Measurements from ENCODE around the gene MKRN2OS.

DNA sequence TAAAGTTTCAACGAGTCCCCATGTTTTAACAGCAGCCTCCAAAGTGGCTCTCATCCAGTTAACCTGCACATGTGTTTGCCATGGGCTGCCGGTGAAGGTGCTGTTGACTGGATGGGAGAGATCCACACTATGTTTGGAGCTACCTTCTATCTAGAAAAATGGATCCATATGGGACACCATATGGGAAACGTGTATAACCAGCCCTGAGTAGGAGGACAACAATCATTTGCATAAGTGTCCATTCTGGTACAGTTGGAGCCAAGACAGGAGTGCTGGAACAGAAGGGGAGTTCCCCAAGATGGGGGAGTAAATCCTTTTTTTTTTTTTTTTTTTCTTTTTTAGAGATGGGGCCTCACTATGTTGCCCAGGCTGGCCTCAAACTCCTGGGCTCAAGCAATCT lies 48.2 kb upstream of the MKRN2OS start:
- TF ChIP-seq, protein P1, sequence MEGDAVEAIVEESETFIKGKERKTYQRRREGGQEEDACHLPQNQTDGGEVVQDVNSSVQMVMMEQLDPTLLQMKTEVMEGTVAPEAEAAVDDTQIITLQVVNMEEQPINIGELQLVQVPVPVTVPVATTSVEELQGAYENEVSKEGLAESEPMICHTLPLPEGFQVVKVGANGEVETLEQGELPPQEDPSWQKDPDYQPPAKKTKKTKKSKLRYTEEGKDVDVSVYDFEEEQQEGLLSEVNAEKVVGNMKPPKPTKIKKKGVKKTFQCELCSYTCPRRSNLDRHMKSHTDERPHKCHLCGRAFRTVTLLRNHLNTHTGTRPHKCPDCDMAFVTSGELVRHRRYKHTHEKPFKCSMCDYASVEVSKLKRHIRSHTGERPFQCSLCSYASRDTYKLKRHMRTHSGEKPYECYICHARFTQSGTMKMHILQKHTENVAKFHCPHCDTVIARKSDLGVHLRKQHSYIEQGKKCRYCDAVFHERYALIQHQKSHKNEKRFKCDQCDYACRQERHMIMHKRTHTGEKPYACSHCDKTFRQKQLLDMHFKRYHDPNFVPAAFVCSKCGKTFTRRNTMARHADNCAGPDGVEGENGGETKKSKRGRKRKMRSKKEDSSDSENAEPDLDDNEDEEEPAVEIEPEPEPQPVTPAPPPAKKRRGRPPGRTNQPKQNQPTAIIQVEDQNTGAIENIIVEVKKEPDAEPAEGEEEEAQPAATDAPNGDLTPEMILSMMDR (tag by site-specific recombination; IDR thresholded peaks at IDR 0.05), result no peak
- TF ChIP-seq ZNF707 (tag by site-specific recombination; IDR thresholded peaks at IDR 0.05) (no peak), SP2 (tag by site-specific recombination; IDR thresholded peaks at IDR 0.05) (no peak)
- TF ChIP-seq, protein P2, sequence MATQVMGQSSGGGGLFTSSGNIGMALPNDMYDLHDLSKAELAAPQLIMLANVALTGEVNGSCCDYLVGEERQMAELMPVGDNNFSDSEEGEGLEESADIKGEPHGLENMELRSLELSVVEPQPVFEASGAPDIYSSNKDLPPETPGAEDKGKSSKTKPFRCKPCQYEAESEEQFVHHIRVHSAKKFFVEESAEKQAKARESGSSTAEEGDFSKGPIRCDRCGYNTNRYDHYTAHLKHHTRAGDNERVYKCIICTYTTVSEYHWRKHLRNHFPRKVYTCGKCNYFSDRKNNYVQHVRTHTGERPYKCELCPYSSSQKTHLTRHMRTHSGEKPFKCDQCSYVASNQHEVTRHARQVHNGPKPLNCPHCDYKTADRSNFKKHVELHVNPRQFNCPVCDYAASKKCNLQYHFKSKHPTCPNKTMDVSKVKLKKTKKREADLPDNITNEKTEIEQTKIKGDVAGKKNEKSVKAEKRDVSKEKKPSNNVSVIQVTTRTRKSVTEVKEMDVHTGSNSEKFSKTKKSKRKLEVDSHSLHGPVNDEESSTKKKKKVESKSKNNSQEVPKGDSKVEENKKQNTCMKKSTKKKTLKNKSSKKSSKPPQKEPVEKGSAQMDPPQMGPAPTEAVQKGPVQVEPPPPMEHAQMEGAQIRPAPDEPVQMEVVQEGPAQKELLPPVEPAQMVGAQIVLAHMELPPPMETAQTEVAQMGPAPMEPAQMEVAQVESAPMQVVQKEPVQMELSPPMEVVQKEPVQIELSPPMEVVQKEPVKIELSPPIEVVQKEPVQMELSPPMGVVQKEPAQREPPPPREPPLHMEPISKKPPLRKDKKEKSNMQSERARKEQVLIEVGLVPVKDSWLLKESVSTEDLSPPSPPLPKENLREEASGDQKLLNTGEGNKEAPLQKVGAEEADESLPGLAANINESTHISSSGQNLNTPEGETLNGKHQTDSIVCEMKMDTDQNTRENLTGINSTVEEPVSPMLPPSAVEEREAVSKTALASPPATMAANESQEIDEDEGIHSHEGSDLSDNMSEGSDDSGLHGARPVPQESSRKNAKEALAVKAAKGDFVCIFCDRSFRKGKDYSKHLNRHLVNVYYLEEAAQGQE (tag by site-specific recombination; IDR thresholded peaks at IDR 0.05), result no peak

Data from HEK293 (cell line).